Fibroblast of lung (primary cell): ENCODE results near the gene FUT8. TPM values are rescaled to one million over a fixed set of nuclear protein-coding genes. Genes with fewer than 3 reads are reported as not detected.

Source experiments
- DNase-seq, 2 donors: peaks; one replicate each; pipeline versions ENCODE4 v3.0.0 to v3.0.0-alpha.2; 2010; ENCODE audit warnings: low read depth in 2 of 2
- H2AFZ ChIP-seq: 2 replicates; pipeline ENCODE4 v1.5.1; 2012; ENCODE audit warnings: low read length, control low read depth, inconsistent platforms
- H3K27ac ChIP-seq: 2 replicates; pipeline ENCODE4 v1.5.1; 2011; ENCODE audit warnings: low read length, control low read depth; ENCODE audit not compliant: insufficient read depth
- H3K27me3 ChIP-seq: 2 replicates; pipeline ENCODE4 v1.5.1; 2011; ENCODE audit warnings: mild to moderate bottlenecking, low read length; ENCODE audit not compliant: control insufficient read depth, insufficient read depth
- H3K36me3 ChIP-seq: 2 replicates; pipeline ENCODE4 v1.5.1; 2011; ENCODE audit warnings: low read length; ENCODE audit not compliant: control insufficient read depth, insufficient read depth
- H3K4me1 ChIP-seq: 2 replicates; pipeline ENCODE4 v1.5.1; 2011; ENCODE audit warnings: low read length; ENCODE audit not compliant: control insufficient read depth, insufficient read depth; ENCODE audit errors: extremely low read depth
- H3K4me2 ChIP-seq: 2 replicates; pipeline ENCODE4 v1.5.1; 2011; ENCODE audit warnings: low read length, control low read depth; ENCODE audit not compliant: insufficient read depth; ENCODE audit errors: extremely low read depth
- H3K4me3 ChIP-seq, 4 experiments: fragments of 200-600 bp in 1 of 4; sonication (generic) in 1 of 4; replicated peaks in 1 of 4; 2 replicates each; pipeline ENCODE4 v1.5.1; 2011 to 2016; ENCODE audit warnings: low read length in 4 of 4, low read depth in 3 of 4, mild to moderate bottlenecking in 3 of 4, control low read depth in 2 of 4, inconsistent platforms in 1 of 4, mixed read lengths in 1 of 4; ENCODE audit not compliant: insufficient read depth in 1 of 4; ENCODE audit errors: control extremely low read depth in 1 of 4
- H3K79me2 ChIP-seq: 2 replicates; pipeline ENCODE4 v1.5.1; 2012; ENCODE audit warnings: mild to moderate bottlenecking, low read length, inconsistent platforms; ENCODE audit not compliant: control insufficient read depth, insufficient read depth
- H3K9ac ChIP-seq: 2 replicates; pipeline ENCODE4 v1.5.1; 2011; ENCODE audit warnings: mild to moderate bottlenecking, low read length, control low read depth; ENCODE audit not compliant: insufficient read depth
- H3K9me3 ChIP-seq: 2 replicates; pipeline ENCODE4 v1.5.1; 2012; ENCODE audit warnings: low read depth, low read length; ENCODE audit not compliant: control insufficient read depth, insufficient read depth
- H4K20me1 ChIP-seq: 2 replicates; pipeline ENCODE4 v1.5.1; 2011; ENCODE audit warnings: low read length; ENCODE audit not compliant: control insufficient read depth, insufficient read depth; ENCODE audit errors: extremely low read depth
- EZH2 ChIP-seq: IDR thresholded peaks from 2 replicates; pipeline ENCODE4 v1.5.1; 2012; ENCODE audit warnings: low read length, control low read depth, mild to moderate bottlenecking; ENCODE audit errors: missing control alignments
- polyA plus RNA-seq, 2 donors: library from polyadenylated mRNA; depleted of rRNA in 1 of 2; stranded (reverse) in 1 of 2; unstranded in 1 of 2; fragments of >200 nt; gene quantifications; 2 replicates each; pipeline ENCODE4 v1.2.1, GENCODE V29; 2011 to 2012; ENCODE audit warnings: missing spikeins in 1 of 2
- total RNA-seq: library from RNA; depleted of rRNA; stranded (reverse); fragments of >200 nt; gene quantifications from 2 replicates; pipeline ENCODE4 v1.2.1, GENCODE V29; 2014
- TF ChIP-seq, protein P1 (sequence below), 2 donors: IDR thresholded peaks in 1 of 2; conservative IDR thresholded peaks in 1 of 2; 1 replicate in 1 of 2; 2 replicates in 1 of 2; pipeline ENCODE4 v1.5.1; 2011 to 2012; ENCODE audit warnings: low read length in 2 of 2, control low read depth in 1 of 2, inconsistent platforms in 1 of 2, low read depth in 1 of 2, mild to moderate bottlenecking in 1 of 2

FUT8 gene
- total and polyA plus RNA-seq, 2 donors (not counting 1 experiment from before 2014, with no cell fraction given), result 51.4 to 95.8 TPM

- no peaks in the 10 kb centered on the region for H3K36me3 ChIP-seq
- H4K20me1 ChIP-seq, result no peaks in the 10 kb centered on the region
- H3K4me3 ChIP-seq, result no peak overlapping the region
- no peak overlapping the region for H2AFZ ChIP-seq
- H3K27me3 ChIP-seq, result no peaks in the 10 kb centered on the region
- H3K9me3 ChIP-seq, result no peaks in the 10 kb centered on the region
- H3K27ac ChIP-seq, result no peak overlapping the region
- H3K4me1 ChIP-seq, result no peaks in the 10 kb centered on the region
- no peak overlapping the region for H3K4me2 ChIP-seq
- no peaks in the 10 kb centered on the region for H3K79me2 ChIP-seq
- TF ChIP-seq, protein P1, sequence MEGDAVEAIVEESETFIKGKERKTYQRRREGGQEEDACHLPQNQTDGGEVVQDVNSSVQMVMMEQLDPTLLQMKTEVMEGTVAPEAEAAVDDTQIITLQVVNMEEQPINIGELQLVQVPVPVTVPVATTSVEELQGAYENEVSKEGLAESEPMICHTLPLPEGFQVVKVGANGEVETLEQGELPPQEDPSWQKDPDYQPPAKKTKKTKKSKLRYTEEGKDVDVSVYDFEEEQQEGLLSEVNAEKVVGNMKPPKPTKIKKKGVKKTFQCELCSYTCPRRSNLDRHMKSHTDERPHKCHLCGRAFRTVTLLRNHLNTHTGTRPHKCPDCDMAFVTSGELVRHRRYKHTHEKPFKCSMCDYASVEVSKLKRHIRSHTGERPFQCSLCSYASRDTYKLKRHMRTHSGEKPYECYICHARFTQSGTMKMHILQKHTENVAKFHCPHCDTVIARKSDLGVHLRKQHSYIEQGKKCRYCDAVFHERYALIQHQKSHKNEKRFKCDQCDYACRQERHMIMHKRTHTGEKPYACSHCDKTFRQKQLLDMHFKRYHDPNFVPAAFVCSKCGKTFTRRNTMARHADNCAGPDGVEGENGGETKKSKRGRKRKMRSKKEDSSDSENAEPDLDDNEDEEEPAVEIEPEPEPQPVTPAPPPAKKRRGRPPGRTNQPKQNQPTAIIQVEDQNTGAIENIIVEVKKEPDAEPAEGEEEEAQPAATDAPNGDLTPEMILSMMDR (conservative IDR thresholded peaks at IDR 0.05 in 1 of 2, IDR thresholded peaks at IDR 0.05 in 1 of 2; ENCODE audit: low read depth in 1 of 2, low read length in 2 of 2), result no peak
- no peak for TF ChIP-seq EZH2
- no peak overlapping the region for H3K9ac ChIP-seq
- no peak for DNase-seq
Observed at GRCh38 chr14:65552724-65553123, 140.2 kb downstream of the FUT8 start.

- Histone ChIP-seq H4K20me1 (no peaks in the 10 kb centered on the region), H3K4me3 (no peak overlapping the region), H3K36me3 (no peaks in the 10 kb centered on the region), H2AFZ (no peak overlapping the region), H3K4me1 (no peaks in the 10 kb centered on the region), H3K79me2 (no peaks in the 10 kb centered on the region), H3K9me3 (no peaks in the 10 kb centered on the region), H3K27ac (no peak overlapping the region), H3K27me3 (no peaks in the 10 kb centered on the region), H3K4me2 (no peak overlapping the region), H3K9ac (no peak overlapping the region)
- TF ChIP-seq, protein P1 (conservative IDR thresholded peaks at IDR 0.05 in 1 of 2, IDR thresholded peaks at IDR 0.05 in 1 of 2; ENCODE audit: low read depth in 1 of 2, low read length in 2 of 2), result no peak
- TF ChIP-seq EZH2, result no peak
- DNase-seq, result no peak
Observed at GRCh38 chr14:65554837-65555236, 142.3 kb downstream of the FUT8 start.

GRCh38 chr14:65555358-65555757, 142.8 kb downstream of the FUT8 start:
- H3K27ac ChIP-seq, result no peak overlapping the region
- no peak for DNase-seq
- no peaks in the 10 kb centered on the region for H3K9me3 ChIP-seq
- H3K79me2 ChIP-seq, result no peaks in the 10 kb centered on the region
- no peak overlapping the region for H3K9ac ChIP-seq
- H3K36me3 ChIP-seq, result no peaks in the 10 kb centered on the region
- no peak overlapping the region for H3K4me2 ChIP-seq
- no peaks in the 10 kb centered on the region for H4K20me1 ChIP-seq
- TF ChIP-seq, protein P1 (conservative IDR thresholded peaks at IDR 0.05 in 1 of 2, IDR thresholded peaks at IDR 0.05 in 1 of 2; ENCODE audit: low read depth in 1 of 2, low read length in 2 of 2), result no peak
- no peak for TF ChIP-seq EZH2
- no peak overlapping the region for H3K4me3 ChIP-seq
- no peak overlapping the region for H2AFZ ChIP-seq
- no peaks in the 10 kb centered on the region for H3K27me3 ChIP-seq
- H3K4me1 ChIP-seq, result no peaks in the 10 kb centered on the region
